G401 (cell line): ENCODE data around the gene LYSMD2. TPM values are rescaled to one million over a fixed set of nuclear protein-coding genes. Genes with fewer than 3 reads are reported as not detected.

ENCODE experiments used
- DNase-seq: peaks from one replicate; pipeline ENCODE4 v3.0.0-alpha.2; 2015; ENCODE audit warnings: low spot score
- in situ Hi-C: cut with HindIII; loops from 2 replicates; pipeline ENCODE4 v1.10.0; 2016; ENCODE audit warnings: low sequenced_read_pairs, mixed read lengths
- total RNA-seq: library from RNA; depleted of rRNA; stranded (reverse); fragments of >200 nt; shearing (Covaris generic); gene quantifications from 2 replicates; pipeline ENCODE4 v1.2.3, GENCODE V29; 2014; rRNA removed

Gene LYSMD2
- total RNA-seq, 1 experiment from 2014 or later: not detected

DNA sequence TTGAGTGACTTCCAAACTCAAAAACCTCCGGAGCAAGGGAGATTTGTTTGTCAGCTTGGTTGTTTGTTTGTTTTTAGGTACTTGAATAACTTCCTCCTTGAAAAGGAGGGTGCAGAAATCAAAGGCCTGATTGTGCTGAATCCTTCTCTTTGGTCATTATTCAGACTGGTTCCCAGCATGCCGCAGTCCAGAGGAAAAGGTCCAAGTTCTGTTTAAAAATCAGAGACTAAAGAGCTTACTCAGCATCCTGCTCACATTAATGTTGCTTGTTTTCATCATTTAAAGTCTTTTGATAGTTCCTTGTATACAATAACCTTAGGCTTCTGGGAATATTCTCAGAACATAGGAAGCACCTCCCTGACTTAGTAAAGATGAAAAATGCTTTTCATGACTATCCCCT, 57.1 kb downstream of the LYSMD2 start:
- in situ Hi-C loops: no loop called here
- DNase-seq: peak; percentile 16

DNA sequence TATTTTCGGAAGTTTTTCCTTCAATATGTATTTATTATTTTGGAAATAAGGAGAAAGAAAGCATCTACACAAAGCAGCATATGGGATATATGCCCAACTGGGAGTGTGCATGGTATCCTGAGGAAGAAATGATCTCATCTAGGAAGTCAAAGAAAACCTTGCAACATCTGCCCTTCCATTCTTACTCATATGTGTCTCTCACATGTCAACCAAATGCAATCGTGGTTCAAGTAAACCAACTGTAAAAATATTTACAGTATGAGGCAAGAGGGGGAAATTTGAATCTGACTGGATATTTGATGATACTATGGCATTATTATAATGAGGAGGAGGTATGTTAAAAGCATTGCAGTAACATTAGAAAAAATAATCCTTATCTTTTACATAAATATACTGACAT, 59.4 kb downstream of the LYSMD2 start:
- in situ Hi-C loops: no loop called here
- DNase-seq: no peak

DNA sequence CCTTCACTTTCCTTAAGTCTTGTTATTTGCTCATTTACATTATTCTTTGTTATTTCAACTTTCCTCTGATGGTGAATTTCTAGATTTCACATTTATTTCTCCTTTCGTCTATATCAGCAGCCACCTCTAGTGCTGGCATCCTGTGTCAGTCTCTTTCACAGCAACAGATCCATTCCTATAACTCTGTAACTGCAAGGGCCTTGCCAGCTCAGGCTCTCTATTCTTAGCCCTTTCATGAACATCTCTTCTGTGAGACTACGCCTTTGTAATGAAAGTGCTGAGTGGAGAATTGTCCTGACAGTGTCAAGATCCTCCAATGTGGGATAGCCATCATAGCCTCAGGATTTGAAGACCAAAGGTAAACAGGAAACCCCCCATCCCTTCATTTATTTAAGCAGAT, 60.0 kb downstream of the LYSMD2 start:
- no peak for DNase-seq

DNA sequence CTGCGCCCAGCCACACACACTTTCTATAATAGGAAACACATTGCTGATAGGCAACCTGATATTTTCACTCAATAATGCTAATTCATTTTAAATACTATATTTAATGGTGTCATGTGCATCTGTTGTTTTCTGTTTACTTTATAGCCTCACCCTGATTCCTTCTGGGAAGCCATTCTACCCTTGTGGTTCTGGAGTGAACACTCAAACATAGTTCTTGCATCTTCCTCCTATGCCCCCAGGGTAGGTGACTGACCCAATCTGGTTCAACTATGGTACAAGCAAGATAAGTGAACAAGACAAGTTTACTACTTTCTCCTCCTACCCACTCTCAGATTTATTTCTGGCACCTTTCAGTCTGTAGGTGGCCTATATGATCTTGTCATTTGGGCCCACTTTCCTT, 60.4 kb downstream of the LYSMD2 start:
- no peak for DNase-seq
- in situ Hi-C loops: no loop called here

More for the DNA sequence above, 60.0 kb downstream of the LYSMD2 start:
- in situ Hi-C loops: no loop called here

DNA sequence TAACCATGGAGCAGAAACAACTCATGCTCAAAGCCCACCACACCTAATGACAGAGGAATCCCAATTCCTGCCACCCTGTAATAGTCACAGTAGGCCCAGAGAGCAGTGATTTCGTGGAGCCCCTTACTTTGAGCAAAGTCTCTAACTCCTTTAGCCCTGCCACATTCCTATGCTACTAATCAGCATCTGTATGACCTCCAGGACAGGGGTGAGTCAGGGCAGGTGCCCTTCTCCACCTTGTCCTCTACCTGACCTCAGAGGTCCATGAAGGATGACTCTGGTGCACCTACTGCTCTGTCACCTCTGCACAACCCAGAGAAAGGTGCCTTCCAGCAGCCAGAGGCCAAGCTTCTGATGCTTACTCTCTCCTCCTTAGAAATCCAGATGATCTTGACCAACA, 62.2 kb downstream of the LYSMD2 start:
- no peak for DNase-seq
- in situ Hi-C loops: no loop called here

Other genes with a start within 250 kb of the LYSMD2 start
- 21.3 and 25.0 TPM in 2 replicates for gene DMXL2, start 114.9 kb downstream of the LYSMD2 start, total RNA-seq
- gene SCG3, start 56.2 kb downstream of the LYSMD2 start, total RNA-seq: not detected in 2 replicates
- 0.03 TPM in 1 of 2 replicates, not detected in the other for gene TMOD2, start 13.9 kb upstream of the LYSMD2 start, total RNA-seq
- 20.4 and 28.8 TPM in 2 replicates for gene TMOD3, start 92.0 kb upstream of the LYSMD2 start, total RNA-seq
- gene LEO1, start 234.1 kb upstream of the LYSMD2 start, total RNA-seq: 32.9 and 48.7 TPM in 2 replicates